T47D (cell line): ENCODE measurements around the gene ST6GALNAC4.
A peak's percentile ranks its signal among the peaks of the same experiment; 100 is the strongest.

Experiments
- DNase-seq, 2 experiments: peaks; one replicate each; pipeline versions ENCODE4 v3.0.0 to v3.0.0-alpha.2; 2011 to 2012; ENCODE audit warnings: low read depth in 1 of 2, low spot score in 1 of 2
- JUND ChIP-seq: IDR thresholded peaks from 2 replicates; pipeline ENCODE4 v1.6.1; 2012; ENCODE audit warnings: low read depth
- in situ Hi-C: cut with HindIII; loops from 2 replicates; pipeline ENCODE4 v1.10.0; 2016; ENCODE audit warnings: low sequenced_read_pairs, low pct_unique_long_range_greater_than_20kb

ST6GALNAC4 gene

DNA sequence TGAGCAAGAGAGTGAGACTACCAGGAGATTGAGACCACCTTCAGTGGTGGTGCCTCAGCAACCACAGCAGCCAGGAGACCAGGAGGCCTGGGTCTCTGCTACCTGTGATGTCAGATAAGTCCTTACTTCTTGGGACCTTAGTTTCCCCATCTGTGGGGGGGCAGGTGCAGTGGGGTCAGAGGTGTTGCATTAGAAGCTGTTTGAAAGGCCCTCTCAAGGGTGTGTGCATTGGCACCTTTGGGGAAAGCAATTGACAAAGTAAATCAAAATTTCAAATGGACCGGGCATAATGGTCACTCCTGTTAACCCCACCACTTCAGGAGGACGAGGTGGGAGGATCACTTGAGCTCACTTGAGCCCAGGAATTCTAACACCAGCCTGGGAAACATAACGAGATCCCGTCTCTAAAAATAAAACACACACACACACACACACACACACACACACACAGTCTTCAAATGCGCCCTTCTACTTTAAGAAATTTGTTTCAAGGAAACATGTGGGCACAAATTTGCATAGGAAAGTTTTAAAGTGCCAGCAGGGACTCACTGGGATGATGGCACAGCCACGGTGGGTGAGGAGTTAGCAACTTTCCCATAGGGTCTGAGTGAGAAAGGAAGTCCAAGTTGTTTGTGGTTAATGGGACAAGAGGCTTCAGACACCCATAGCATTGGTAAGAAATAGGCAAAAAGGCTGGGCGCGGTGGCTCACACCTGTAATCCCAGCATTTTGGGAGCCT lies 38.0 kb downstream of the ST6GALNAC4 start:
- DNase-seq: peak in 1 of 2 experiments; percentile 30
- in situ Hi-C loops: no loop called here
- no peak for TF ChIP-seq JUND

DNA sequence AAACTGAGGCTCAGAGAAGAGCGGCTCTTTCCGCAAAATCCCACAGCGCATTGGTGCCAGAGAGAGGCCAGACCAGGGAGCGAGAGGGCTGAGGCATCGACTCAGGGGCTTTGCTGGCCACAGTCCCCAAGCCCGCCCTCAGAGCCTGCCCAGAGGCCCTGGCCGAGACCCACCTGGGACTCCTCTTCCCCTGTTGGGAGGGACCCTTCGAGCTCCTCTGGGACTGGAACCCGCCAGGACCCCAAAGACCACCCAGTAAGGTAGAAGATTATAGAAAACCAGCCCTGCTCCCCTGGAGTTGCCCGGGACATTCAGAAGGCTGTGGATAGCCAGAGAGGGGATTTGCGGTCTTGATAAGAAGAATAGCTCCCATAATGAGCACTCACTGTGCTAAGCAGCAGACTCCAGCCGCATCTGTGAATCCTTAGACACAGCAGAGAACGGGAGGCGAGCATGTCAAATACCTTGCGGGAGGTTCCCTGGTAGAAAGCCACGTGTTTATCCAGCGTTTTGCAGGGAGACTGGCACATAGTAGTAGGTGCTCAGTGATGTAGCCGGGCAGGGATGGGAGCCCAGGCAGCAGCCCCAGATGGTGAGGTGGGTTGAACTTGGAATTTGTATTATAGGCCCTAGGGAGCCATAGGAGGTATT lies 38.7 kb downstream of the ST6GALNAC4 start:
- DNase-seq: no peak
- in situ Hi-C loops: no loop called here
- TF ChIP-seq JUND: no peak

GRCh38 chr9:127877566-127877998 lies 39.3 kb downstream of the ST6GALNAC4 start, which contains the start of gene AK1:
Gene AK1, minus strand, starts transcription at chr9:127877675. Its CDS starts 3,058 bp downstream, at chr9:127874617.
- in situ Hi-C loops: no loop called here

DNA sequence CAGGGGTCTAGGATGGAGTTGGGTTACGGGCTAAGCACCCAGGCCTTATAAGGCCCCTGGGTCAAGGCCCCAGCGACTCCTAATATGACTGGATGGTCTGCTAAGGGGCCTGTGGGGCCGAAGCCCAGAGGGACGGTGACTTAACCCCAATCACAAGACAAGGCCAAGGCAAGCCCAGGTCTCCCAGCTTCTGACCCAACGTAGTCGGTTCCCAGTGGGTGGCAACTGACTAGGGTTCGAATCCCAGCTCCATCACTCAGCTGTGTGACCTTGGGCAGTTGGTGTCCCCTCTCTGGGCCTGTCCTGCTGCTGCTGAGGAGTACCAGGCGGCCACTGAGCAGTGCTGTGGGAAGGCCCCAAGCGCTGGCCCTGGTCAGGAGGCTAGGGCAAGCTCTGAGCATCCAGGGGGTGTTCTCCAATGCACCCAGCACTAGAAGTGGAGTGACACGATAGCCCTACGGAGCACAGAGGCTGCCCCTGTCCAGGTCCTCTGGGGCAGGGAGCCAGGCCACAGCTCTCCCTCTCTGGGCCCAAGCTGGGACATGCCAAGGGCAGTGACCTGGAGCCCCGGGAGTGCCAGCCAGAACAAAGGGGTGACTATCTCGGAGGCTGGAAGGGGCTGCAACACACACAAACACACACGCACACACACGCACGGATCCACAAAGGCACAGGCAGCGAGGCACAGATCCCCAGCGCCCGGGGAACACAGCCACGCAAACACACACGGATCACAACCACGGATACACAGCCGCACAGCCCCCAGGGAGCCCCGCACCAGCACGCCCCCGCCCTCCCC lies 39.9 kb downstream of the ST6GALNAC4 start:
- in situ Hi-C loops: no loop called here
- peak in 1 of 2 experiments; percentile 19 for DNase-seq
- no peak for TF ChIP-seq JUND

More at GRCh38 chr9:127877566-127877998, 39.3 kb downstream of the ST6GALNAC4 start, which contains the start of gene AK1:
- no peak for TF ChIP-seq JUND
- peak; percentile 81 to 88 for DNase-seq

- TF ChIP-seq JUND: no peak
- in situ Hi-C loops: no loop called here
- no peak for DNase-seq
These were observed 40.6 kb downstream of the ST6GALNAC4 start for GRCh38 chr9:127876026-127876763.

DNA sequence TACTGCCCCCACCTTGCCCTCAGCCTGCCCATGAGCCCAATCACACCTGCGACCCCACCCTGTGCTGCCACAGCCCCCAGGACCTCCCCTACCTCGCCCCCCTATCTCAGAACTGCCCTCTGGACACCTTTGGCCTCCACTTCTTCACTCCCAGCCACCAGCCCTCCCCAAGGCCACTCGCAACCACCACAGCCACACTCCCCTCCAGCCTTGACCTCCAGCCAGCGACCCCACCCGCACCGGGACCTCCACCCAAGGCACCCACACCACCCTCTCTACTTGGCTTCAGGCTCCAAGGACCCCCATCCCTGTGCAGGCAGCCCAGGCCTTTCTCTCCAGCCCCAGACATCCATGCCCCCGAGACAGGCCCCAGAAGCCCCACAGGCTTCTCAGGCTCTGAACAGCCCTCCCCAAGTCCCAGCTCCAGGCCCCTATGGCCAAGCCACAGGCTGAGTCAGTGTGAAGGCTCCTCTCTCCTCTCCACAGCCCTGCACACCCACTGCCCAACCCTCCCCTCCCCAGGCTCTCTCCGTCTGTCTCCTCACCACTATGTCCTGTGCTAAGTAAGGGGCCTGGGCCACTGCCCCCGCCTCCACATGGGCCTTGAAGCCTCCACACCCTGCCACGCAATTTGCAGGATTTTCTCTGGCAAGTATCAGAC lies 41.4 kb downstream of the ST6GALNAC4 start:
- no peak for DNase-seq
- in situ Hi-C loops: no loop called here
- TF ChIP-seq JUND: no peak

GRCh38 chr9:127874301-127875221 lies 42.3 kb downstream of the ST6GALNAC4 start:
- DNase-seq: no peak
- in situ Hi-C loops: no loop called here
- TF ChIP-seq JUND: no peak

GRCh38 chr9:127873886-127874285 lies 43.0 kb downstream of the ST6GALNAC4 start:
- DNase-seq: peak; percentile 52 to 64
- in situ Hi-C loops: no loop called here
- TF ChIP-seq JUND: no peak

GRCh38 chr9:127873223-127873691 lies 43.6 kb downstream of the ST6GALNAC4 start:
- in situ Hi-C loops: no loop called here
- no peak for DNase-seq
- no peak for TF ChIP-seq JUND

DNA sequence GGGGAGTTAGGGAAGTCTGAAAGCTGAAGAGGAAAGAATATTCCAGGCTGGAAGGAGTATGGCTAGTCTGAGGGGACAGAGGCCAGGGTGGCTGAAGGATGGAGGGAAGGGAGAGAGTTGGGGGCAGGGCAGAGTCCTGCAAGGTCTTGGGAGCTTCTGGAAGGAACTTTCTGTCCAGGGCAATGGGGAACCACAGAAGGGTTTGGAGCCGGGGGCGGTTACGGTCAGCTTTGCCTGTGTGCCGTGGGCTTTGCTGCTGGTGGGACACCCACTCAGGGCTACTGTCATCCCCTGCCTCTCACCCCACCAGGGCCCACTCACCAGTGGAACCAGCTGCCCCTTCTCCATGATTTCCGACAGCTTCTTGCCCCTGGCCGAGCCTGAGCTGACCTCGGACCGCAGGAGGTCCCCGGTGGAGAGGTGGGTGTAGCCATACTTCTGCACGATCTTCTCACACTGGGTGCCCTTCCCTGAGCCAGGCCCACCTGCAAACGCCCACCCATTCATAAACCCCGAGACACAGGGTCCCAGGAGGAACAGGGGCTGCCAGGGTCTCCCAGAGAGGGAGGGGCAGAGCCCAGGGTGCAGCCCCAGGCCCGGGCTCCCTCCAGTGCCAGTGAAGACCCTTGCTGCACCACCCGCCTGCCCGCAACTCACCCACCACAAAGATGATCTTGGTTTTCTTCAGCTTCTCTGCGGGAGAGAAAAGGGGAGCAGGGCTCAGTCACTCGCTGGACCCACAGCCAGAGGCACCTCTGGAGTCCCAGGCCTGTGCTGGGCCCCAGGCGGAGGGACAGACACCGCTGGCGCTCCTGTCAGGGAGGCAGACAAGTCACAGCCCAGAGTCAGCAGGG lies 44.2 kb downstream of the ST6GALNAC4 start:
- no peak for TF ChIP-seq JUND
- DNase-seq: no peak
- in situ Hi-C loops: no loop called here
